NCI-H1092 treated with DMSO at 0.1 percent for 48 hours (cell line): Measurements from ENCODE around the gene CILP2.

Experiments
- DNase-seq: peaks from one replicate; lab custom pipeline; 2025; lab: John Stamatoyannopoulos, UW

CILP2 gene

GRCh38 chr19:19563348-19563848 lies 25.3 kb downstream of the CILP2 start:
- no peak for DNase-seq

- no peak for DNase-seq
Measured at GRCh38 chr19:19566306-19566705, 28.2 kb downstream of the CILP2 start.

- no peak for DNase-seq
Measured at GRCh38 chr19:19567391-19567790, 29.3 kb downstream of the CILP2 start.

- no peak for DNase-seq
Measured at GRCh38 chr19:19568802-19569756, 31.0 kb downstream of the CILP2 start.

- DNase-seq: no peak
Measured at GRCh38 chr19:19570571-19570970, 32.5 kb downstream of the CILP2 start.

GRCh38 chr19:19571071-19571786 lies 33.2 kb downstream of the CILP2 start:
- no peak for DNase-seq

GRCh38 chr19:19575411-19575810 lies 37.3 kb downstream of the CILP2 start:
- DNase-seq: peak; percentile 14

GRCh38 chr19:19578252-19578651 lies 40.2 kb downstream of the CILP2 start:
- peak; percentile 17 for DNase-seq

- no peak for DNase-seq
Measured at GRCh38 chr19:19579533-19580361, 41.7 kb downstream of the CILP2 start.

- no peak for DNase-seq
Measured at GRCh38 chr19:19580418-19580817, 42.4 kb downstream of the CILP2 start.

GRCh38 chr19:19581391-19581790 lies 43.3 kb downstream of the CILP2 start:
- DNase-seq: no peak

GRCh38 chr19:19582471-19582870 lies 44.4 kb downstream of the CILP2 start:
- no peak for DNase-seq

- no peak for DNase-seq
Measured at GRCh38 chr19:19584356-19584755, 46.3 kb downstream of the CILP2 start.

- no peak for DNase-seq
Measured at GRCh38 chr19:19587771-19588170, 49.7 kb downstream of the CILP2 start.

- DNase-seq: no peak
Measured at GRCh38 chr19:19588546-19588945, 50.5 kb downstream of the CILP2 start.

- DNase-seq: no peak
Measured at GRCh38 chr19:19591133-19591825, 53.2 kb downstream of the CILP2 start.

- no peak for DNase-seq
Measured at GRCh38 chr19:19592690-19593089, 54.6 kb downstream of the CILP2 start.

GRCh38 chr19:19594381-19594780 lies 56.3 kb downstream of the CILP2 start:
- DNase-seq: no peak

- no peak for DNase-seq
Measured at GRCh38 chr19:19595171-19595701, 57.2 kb downstream of the CILP2 start.
